PC-3 (cell line): Measurements from ENCODE around the gene TBC1D12.

Experiments used
- CTCF ChIP-seq: fragments of 300-600 bp; sonication (generic); conservative IDR thresholded peaks from 2 replicates; pipeline ENCODE4 v1.5.1; 2017; ENCODE audit warnings: antibody characterized with exemption, low read depth, mild to moderate bottlenecking, low read length
- EZH2phosphoT487 ChIP-seq: fragments of 300-600 bp; sonication (generic); IDR thresholded peaks from 2 replicates; pipeline ENCODE4 v1.6.1; 2018; ENCODE audit warnings: mild to moderate bottlenecking, antibody characterized with exemption, low read length, borderline replicate concordance

- TF ChIP-seq CTCF (no peak), EZH2phosphoT487 (no peak)
Observed at GRCh38 chr10:94443549-94443948, 41.2 kb downstream of the TBC1D12 start.
